KMS-11 (cell line): ENCODE measurements around the gene PICALM.

ENCODE experiments used
- H2AFZ ChIP-seq: fragments of 200-600 bp; sonication (generic); 2 replicates; pipeline ENCODE4 v1.6.1; 2016; ENCODE audit warnings: antibody characterized with exemption, mixed run types, low read depth
- H3K27ac ChIP-seq: fragments of 200-600 bp; sonication (generic); 2 replicates; pipeline ENCODE4 v1.6.1; 2016; ENCODE audit warnings: mild to moderate bottlenecking, mixed run types
- H3K27me3 ChIP-seq: fragments of 200-600 bp; sonication (generic); 2 replicates; pipeline ENCODE4 v1.6.1; 2017; ENCODE audit warnings: mild to moderate bottlenecking, low read depth, mixed run types, moderate library complexity; ENCODE audit not compliant: insufficient read depth
- H3K36me3 ChIP-seq: fragments of 200-600 bp; sonication (generic); 2 replicates; pipeline ENCODE4 v1.6.1; 2017; ENCODE audit warnings: mild to moderate bottlenecking, mixed run types; ENCODE audit not compliant: insufficient read depth
- H3K4me1 ChIP-seq: fragments of 200-600 bp; sonication (generic); 2 replicates; pipeline ENCODE4 v1.6.1; 2016; ENCODE audit warnings: mild to moderate bottlenecking, low read depth, mixed run types; ENCODE audit not compliant: poor library complexity, severe bottlenecking
- H3K4me2 ChIP-seq: fragments of 200-600 bp; sonication (generic); 2 replicates; pipeline ENCODE4 v1.7.0; 2016; ENCODE audit warnings: mild to moderate bottlenecking, mixed run types
- H3K4me3 ChIP-seq: fragments of 200-600 bp; sonication (generic); IDR thresholded peaks from 2 replicates; pipeline ENCODE4 v1.6.1; 2017; ENCODE audit warnings: low read depth, low read length, mixed read lengths; ENCODE audit not compliant: insufficient read depth
- H3K79me2 ChIP-seq: fragments of 200-600 bp; sonication (generic); 2 replicates; pipeline ENCODE4 v1.6.1; 2016; ENCODE audit warnings: low read depth, mixed run types; ENCODE audit not compliant: insufficient read depth
- H3K9ac ChIP-seq: fragments of 200-600 bp; sonication (generic); 2 replicates; pipeline ENCODE4 v1.6.1; 2016; ENCODE audit warnings: mild to moderate bottlenecking, mixed run types
- H4K20me1 ChIP-seq: fragments of 200-600 bp; sonication (generic); 2 replicates; pipeline ENCODE4 v1.6.1; 2016; ENCODE audit warnings: mild to moderate bottlenecking, mixed run types; ENCODE audit not compliant: insufficient read depth
- CTCF ChIP-seq: fragments of 200-600 bp; sonication (generic); conservative IDR thresholded peaks from 2 replicates; pipeline ENCODE4 v1.6.1; 2017; ENCODE audit warnings: low read depth, mild to moderate bottlenecking, antibody characterized with exemption, low read length, moderate library complexity, mixed read lengths

PICALM gene

GRCh38 chr11:86061483-86062205 is 7.2 kb downstream of the PICALM start:
- Histone ChIP-seq H3K9ac (no peak overlapping the region), H2AFZ (no peak overlapping the region), H3K79me2 (peaks cover 100% of the 10 kb centered on the region), H3K4me3 (no peak overlapping the region), H3K27me3 (no peaks in the 10 kb centered on the region), H3K4me2 (peak overlapping the region; percentile 22; the same call in 1 of the 2 replicates), H3K36me3 (no peaks in the 10 kb centered on the region; the same call in 1 of the 2 replicates), H3K27ac (no peak overlapping the region), H4K20me1 (peaks cover 99% of the 10 kb centered on the region), H3K4me1 (peaks cover 79% of the 10 kb centered on the region)
- TF ChIP-seq CTCF = no peak

GRCh38 chr11:86060544-86060943 is 8.3 kb downstream of the PICALM start:
- H3K27ac ChIP-seq = no peak overlapping the region
- no peak overlapping the region for H2AFZ ChIP-seq
- peaks cover 99% of the 10 kb centered on the region for H4K20me1 ChIP-seq
- H3K79me2 ChIP-seq = peaks cover 100% of the 10 kb centered on the region
- H3K9ac ChIP-seq = no peak overlapping the region
- no peaks in the 10 kb centered on the region; the same call in 1 of the 2 replicates for H3K36me3 ChIP-seq
- no peak overlapping the region for H3K4me3 ChIP-seq
- H3K27me3 ChIP-seq = no peaks in the 10 kb centered on the region
- H3K4me1 ChIP-seq = peaks cover 79% of the 10 kb centered on the region
- H3K4me2 ChIP-seq = peak overlapping the region; percentile 22; the same call in 1 of the 2 replicates
- no peak for TF ChIP-seq CTCF

- no peak overlapping the region for H3K4me3 ChIP-seq
- H2AFZ ChIP-seq = no peak overlapping the region
- no peak overlapping the region for H3K4me2 ChIP-seq
- peaks cover 78% of the 10 kb centered on the region for H3K4me1 ChIP-seq
- no peaks in the 10 kb centered on the region for H3K27me3 ChIP-seq
- no peaks in the 10 kb centered on the region; the same call in 1 of the 2 replicates for H3K36me3 ChIP-seq
- H4K20me1 ChIP-seq = peaks cover 99% of the 10 kb centered on the region
- no peak overlapping the region for H3K27ac ChIP-seq
- TF ChIP-seq CTCF = no peak
- H3K9ac ChIP-seq = no peak overlapping the region
- H3K79me2 ChIP-seq = peaks cover 100% of the 10 kb centered on the region
Measured at GRCh38 chr11:86058360-86058759, 10.5 kb downstream of the PICALM start.

- H3K27me3 ChIP-seq = no peaks in the 10 kb centered on the region
- H3K27ac ChIP-seq = no peak overlapping the region
- no peak overlapping the region; the same call in 1 of the 2 replicates for H3K4me2 ChIP-seq
- peaks cover 99% of the 10 kb centered on the region for H4K20me1 ChIP-seq
- H3K9ac ChIP-seq = no peak overlapping the region
- H3K79me2 ChIP-seq = peaks cover 100% of the 10 kb centered on the region
- no peak overlapping the region for H2AFZ ChIP-seq
- no peaks in the 10 kb centered on the region; the same call in 1 of the 2 replicates for H3K36me3 ChIP-seq
- no peak overlapping the region for H3K4me3 ChIP-seq
- H3K4me1 ChIP-seq = peaks cover 80% of the 10 kb centered on the region
- TF ChIP-seq CTCF = no peak
Measured at GRCh38 chr11:86056351-86056854, 12.5 kb downstream of the PICALM start.
